ENCODE data around the gene ZNF594. TPM values are rescaled to one million over a fixed set of nuclear protein-coding genes. Genes with fewer than 3 reads are reported as not detected.
"Not testable (repeated sequence)": the region's sequence is repeated elsewhere in the genome, so short reads cannot be mapped to it uniquely, and the experiment has no call there.

Gene ZNF594
- 1 to 10 TPM; 3.3 to 5.1 (median 4.6) TPM for total RNA-seq (2021; fragmentation: NEBNext Ultra II Directional; extraction: Animal tissue kit (Norgen Biotek cat#: 25700))
- long read RNA-seq, full-length matches to known transcripts: 2 of 5 reads
- long read RNA-seq, partial matches to known transcripts: 0 of 5 reads
- long read RNA-seq, other reads (novel, unspliced or antisense): 3 of 5 reads

DNA sequence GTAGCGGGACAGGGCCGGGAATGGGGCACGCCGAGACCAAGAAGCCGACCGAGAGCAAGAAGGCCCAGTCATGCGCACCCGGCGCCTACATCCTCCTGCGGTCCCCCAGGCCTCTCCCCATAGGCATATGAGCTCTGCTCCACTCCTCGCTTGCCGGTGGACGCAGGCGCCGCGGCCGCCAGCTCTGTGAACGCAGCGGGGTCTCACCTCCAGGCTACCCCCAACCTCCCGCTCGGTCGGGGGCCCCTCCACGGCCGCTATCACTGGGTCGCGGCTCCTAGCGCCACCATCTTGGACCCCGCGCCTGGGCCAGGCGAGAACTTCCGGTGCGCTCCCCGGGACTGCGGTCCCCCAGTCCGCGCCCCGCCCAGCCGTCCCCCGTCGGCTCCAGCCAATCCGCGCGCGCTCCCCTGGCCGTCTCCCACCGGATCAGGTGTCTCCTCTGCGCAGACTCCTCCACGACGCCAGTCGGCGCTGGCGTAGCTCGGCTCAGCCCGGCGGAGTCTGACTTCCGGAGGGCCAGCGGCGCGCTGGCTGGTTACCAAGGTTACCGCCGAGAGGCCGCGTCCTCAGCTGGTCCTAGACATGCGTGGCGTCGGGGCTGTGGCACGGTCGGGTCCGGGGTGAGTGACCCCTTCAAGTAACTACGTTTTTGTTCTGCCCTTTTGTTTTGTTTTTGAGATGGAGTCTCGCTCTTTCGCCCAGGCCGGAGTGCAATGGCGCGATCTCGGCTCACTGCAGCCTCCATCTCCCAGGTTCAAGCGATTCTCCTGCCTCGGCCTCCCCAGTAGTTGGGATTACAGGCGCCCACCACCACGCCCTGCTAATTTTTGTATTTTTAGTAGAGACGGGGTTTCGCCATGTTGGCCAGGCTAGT lies at the start of gene ZNF594:
Gene ZNF594 (minus strand): TSS at position 328 of the 877 bp plus-strand sequence. CDS start 7,612 bp downstream, outside the sequence.
- Mint-ChIP-seq H3K27me3 (ENCODE audit: insufficient read depth) (peaks cover 2% of the 10 kb centered on the region; the same call in 1 of the 2 replicates), H3K4me3 (peak within 1 kb of the TSS; percentile 95), H3K27ac (peak within 1 kb of the TSS; percentile 93), H3K9me3 (peaks cover 53% of the 10 kb centered on the region), H3K4me1 (ENCODE audit: low read depth) (peaks cover 25% of the 10 kb centered on the region), H3K36me3 (ENCODE audit: low read depth) (peaks cover 52% of the 10 kb centered on the region)
- peak; percentile 94 for DNase-seq
- TF ChIP-seq, protein P1, sequence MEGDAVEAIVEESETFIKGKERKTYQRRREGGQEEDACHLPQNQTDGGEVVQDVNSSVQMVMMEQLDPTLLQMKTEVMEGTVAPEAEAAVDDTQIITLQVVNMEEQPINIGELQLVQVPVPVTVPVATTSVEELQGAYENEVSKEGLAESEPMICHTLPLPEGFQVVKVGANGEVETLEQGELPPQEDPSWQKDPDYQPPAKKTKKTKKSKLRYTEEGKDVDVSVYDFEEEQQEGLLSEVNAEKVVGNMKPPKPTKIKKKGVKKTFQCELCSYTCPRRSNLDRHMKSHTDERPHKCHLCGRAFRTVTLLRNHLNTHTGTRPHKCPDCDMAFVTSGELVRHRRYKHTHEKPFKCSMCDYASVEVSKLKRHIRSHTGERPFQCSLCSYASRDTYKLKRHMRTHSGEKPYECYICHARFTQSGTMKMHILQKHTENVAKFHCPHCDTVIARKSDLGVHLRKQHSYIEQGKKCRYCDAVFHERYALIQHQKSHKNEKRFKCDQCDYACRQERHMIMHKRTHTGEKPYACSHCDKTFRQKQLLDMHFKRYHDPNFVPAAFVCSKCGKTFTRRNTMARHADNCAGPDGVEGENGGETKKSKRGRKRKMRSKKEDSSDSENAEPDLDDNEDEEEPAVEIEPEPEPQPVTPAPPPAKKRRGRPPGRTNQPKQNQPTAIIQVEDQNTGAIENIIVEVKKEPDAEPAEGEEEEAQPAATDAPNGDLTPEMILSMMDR (IDR thresholded peaks at IDR 0.05): peak; percentile 81

DNA sequence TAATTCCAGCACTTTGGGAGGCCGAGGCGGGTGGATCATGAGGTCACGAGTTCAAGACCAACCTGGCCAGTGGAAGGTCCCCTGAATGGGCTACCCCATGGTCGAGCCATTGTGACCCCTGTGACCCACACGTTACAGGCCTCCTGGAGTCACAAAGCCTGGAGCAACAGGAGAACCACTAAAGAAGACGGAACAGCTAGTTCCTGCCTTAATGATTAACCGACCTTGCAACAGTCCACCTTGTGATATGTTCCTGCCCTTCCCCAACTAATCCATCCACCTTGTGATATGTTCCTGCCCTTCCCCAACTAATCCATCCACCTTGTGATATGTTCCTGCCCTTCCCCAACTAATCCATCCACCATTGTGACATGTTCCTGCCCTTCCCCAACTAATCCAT lies 48.1 kb upstream of the ZNF594 start:
- not testable (repeated sequence) for H3K9me3 Mint-ChIP-seq; H3K4me1 Mint-ChIP-seq (ENCODE audit: low read depth); H3K36me3 Mint-ChIP-seq (ENCODE audit: low read depth); H3K27me3 Mint-ChIP-seq (ENCODE audit: insufficient read depth); DNase-seq; H3K4me3 Mint-ChIP-seq; H3K27ac Mint-ChIP-seq

DNA sequence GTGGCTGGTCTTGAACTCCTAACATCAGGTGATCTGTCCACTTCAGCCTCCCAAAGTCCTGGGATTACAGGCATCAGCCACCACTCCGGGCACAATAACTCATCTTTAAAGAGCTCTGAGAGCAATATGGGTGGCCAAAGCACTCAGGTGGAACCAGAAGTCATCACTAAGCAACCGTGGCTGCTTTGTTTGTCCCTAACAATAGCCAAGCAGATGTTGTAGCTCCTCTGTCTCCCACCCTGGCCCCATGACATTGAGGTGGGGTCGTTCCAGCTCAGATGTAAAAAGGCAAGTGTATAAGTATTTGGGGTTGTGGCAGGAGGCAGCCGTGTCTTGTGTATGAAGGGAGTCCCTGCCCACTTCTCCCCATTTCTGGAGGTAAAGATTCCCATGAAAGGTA lies 46.7 kb upstream of the ZNF594 start:
- Mint-ChIP-seq H3K36me3 (ENCODE audit: low read depth) (no peaks in the 10 kb centered on the region), H3K9me3 (no peaks in the 10 kb centered on the region), H3K27ac (no peak overlapping the region), H3K4me1 (ENCODE audit: low read depth) (peaks cover 9% of the 10 kb centered on the region), H3K4me3 (no peak overlapping the region), H3K27me3 (ENCODE audit: insufficient read depth) (peaks cover 4% of the 10 kb centered on the region)
- DNase-seq: no peak
- TF ChIP-seq, protein P1 (IDR thresholded peaks at IDR 0.05): no peak

DNA sequence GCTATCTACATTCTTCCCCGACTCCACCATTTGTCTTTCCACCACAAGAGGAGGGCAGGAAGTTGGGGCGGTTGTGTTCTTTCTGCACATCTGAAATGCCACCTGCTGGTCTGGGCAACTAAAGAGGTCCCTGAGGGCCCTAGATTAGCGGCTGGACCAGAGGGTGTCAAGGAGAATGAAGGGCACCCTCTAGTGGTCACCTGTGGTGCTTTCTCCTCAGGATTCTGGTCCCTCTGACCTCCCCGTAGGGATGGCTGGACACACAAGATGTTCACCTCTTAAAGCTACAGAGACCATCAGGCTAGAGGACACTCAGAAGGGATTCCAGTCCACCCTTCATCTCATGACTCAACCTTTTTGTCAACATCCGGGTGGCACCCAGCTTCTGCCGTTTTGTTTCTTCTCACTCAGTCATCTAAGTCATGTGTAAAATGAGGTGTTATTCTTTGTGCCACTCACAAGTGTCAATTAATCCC lies 45.9 kb upstream of the ZNF594 start:
- TF ChIP-seq, protein P1 (IDR thresholded peaks at IDR 0.05): peak; percentile 90

DNA sequence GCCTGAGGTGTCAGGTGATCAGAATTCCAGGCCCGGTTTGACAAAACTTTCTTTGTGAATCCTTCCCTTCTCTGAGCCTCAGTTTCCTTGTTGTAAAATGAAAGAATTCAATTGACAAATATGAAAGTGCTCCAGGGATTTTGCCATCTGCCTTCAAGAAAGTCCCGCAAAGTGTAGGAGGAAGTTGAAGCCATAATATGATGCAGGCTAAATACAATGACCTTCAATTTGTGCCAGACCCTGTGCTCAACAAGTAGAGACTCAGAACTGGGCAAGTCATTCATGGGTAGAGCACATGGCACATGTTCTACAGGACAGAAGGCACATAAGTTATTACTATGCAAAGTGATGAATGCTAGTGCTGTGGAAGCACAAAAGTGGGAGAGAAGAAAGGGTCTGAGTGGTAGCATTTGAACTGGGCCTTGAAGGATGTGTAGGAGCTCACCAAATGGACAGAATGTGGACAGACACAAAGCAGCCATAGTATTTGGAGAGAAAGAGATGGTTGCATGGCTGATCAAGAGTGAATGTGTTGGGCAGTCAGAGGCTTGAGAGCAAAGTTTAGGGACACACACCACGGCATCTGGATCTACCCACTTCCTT lies 45.4 kb upstream of the ZNF594 start:
- TF ChIP-seq, protein P1 (IDR thresholded peaks at IDR 0.05): no peak
- no peak overlapping the region for H3K4me3 Mint-ChIP-seq
- H3K36me3 Mint-ChIP-seq (ENCODE audit: low read depth): no peaks in the 10 kb centered on the region
- no peak overlapping the region for H3K27ac Mint-ChIP-seq
- no peaks in the 10 kb centered on the region for H3K9me3 Mint-ChIP-seq
- DNase-seq: no peak
- H3K27me3 Mint-ChIP-seq (ENCODE audit: insufficient read depth): peaks cover 3% of the 10 kb centered on the region
- H3K4me1 Mint-ChIP-seq (ENCODE audit: low read depth): peaks cover 9% of the 10 kb centered on the region

More for the DNA sequence above, 45.9 kb upstream of the ZNF594 start:
- H3K9me3 Mint-ChIP-seq: no peaks in the 10 kb centered on the region
- peak; percentile 63 for DNase-seq
- H3K27me3 Mint-ChIP-seq (ENCODE audit: insufficient read depth): peaks cover 4% of the 10 kb centered on the region
- no peak overlapping the region for H3K4me3 Mint-ChIP-seq
- no peaks in the 10 kb centered on the region for H3K36me3 Mint-ChIP-seq (ENCODE audit: low read depth)
- no peak overlapping the region for H3K27ac Mint-ChIP-seq
- peaks cover 9% of the 10 kb centered on the region for H3K4me1 Mint-ChIP-seq (ENCODE audit: low read depth)
